Fibroblast of pulmonary artery (primary cell): ENCODE measurements around the gene OR6K2.

ENCODE experiments used
- DNase-seq: peaks from one replicate; pipeline ENCODE4 v3.0.0-alpha.2; 2010; ENCODE audit warnings: low read depth
- H3K4me3 ChIP-seq: replicated peaks from 2 replicates; pipeline ENCODE4 v1.5.1; 2011; ENCODE audit warnings: low read depth, mild to moderate bottlenecking, control low read depth, low read length, moderate library complexity
- TF ChIP-seq, protein P1 (sequence below): IDR thresholded peaks from 2 replicates; pipeline ENCODE4 v1.5.1; 2011; ENCODE audit warnings: mild to moderate bottlenecking, control low read depth, low read length, inconsistent platforms; ENCODE audit errors: missing control alignments

Gene OR6K2

DNA sequence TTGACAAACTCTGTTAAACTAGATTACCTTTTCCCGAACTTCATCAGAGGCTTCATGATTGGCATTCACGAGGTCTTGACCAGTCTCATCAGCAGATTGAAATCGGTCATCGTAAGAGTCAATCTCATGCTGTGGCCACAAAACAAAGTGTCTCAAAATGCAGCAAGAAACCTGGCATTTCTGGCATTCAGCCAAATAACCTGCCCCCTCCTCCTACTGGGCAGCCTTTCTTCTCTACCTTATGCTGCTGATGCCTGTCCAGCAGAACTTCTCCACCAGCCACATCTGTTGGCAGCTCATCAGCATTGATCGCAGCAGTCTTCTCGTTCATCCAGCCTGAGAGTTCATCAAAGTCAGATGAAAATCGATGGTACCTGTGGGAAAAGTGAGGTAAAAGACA lies 26.1 kb downstream of the OR6K2 start:
- no peak for DNase-seq
- TF ChIP-seq, protein P1, sequence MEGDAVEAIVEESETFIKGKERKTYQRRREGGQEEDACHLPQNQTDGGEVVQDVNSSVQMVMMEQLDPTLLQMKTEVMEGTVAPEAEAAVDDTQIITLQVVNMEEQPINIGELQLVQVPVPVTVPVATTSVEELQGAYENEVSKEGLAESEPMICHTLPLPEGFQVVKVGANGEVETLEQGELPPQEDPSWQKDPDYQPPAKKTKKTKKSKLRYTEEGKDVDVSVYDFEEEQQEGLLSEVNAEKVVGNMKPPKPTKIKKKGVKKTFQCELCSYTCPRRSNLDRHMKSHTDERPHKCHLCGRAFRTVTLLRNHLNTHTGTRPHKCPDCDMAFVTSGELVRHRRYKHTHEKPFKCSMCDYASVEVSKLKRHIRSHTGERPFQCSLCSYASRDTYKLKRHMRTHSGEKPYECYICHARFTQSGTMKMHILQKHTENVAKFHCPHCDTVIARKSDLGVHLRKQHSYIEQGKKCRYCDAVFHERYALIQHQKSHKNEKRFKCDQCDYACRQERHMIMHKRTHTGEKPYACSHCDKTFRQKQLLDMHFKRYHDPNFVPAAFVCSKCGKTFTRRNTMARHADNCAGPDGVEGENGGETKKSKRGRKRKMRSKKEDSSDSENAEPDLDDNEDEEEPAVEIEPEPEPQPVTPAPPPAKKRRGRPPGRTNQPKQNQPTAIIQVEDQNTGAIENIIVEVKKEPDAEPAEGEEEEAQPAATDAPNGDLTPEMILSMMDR: no peak
- H3K4me3 ChIP-seq: no peak overlapping the region

DNA sequence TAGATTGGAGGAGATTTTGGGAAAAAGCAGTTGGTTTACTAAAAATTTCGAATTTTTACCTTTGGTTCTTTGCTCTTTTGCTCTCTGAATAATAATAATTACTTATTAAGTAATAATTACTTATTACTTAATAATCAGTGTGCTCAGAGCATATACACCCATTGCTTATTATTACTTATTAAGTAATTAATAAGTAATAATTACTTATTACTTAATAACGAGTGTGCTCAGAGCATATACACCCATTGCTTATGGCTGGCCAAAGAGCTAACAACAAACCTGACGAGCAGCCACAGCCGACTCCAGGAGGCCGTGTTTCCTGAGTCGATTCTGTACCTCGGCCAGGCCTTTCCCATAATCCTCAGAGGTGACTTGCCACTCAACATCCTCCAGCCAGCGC lies 34.4 kb downstream of the OR6K2 start:
- TF ChIP-seq, protein P1: no peak
- no peak for DNase-seq
- H3K4me3 ChIP-seq: no peak overlapping the region

DNA sequence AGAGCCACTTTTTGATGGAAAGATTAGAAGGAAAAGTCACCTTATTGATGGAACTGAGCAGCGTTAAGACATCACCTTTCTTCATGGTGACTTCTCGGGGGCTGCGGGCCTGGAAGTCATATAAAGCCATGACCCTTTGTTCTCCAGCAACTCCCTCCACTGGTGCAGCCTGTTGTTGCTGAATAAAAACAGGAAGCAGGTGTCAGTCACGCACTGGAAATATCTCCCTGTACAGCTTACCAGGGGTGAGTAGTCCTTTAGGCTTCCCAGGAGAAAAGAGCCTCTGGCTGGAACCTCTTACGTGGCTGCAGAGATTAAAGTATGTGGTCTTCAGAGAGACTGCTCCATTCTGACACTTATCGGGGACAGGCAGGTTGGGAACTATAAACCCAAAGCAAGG lies 45.9 kb downstream of the OR6K2 start:
- H3K4me3 ChIP-seq: no peak overlapping the region
- TF ChIP-seq, protein P1: no peak
- DNase-seq: no peak

DNA sequence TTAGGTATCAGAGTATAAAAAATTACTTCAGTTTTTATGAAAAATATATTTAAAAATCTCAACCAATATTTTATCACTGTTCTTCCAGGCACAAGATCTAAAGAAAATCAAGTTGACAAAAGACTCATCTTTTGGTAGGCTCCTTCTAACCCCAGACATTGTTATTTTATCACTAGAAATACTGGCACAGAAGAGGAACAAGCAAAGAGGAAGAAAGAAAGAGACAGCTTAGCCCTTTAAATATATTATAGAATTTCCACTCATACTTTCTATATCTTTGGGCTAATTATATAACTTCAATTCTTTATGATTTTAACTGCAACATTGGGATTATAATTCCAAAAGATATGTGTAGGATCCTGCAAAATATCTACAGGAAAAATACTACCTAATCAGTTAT lies 46.4 kb downstream of the OR6K2 start:
- no peak for DNase-seq
- H3K4me3 ChIP-seq: no peak overlapping the region
- TF ChIP-seq, protein P1: no peak

DNA sequence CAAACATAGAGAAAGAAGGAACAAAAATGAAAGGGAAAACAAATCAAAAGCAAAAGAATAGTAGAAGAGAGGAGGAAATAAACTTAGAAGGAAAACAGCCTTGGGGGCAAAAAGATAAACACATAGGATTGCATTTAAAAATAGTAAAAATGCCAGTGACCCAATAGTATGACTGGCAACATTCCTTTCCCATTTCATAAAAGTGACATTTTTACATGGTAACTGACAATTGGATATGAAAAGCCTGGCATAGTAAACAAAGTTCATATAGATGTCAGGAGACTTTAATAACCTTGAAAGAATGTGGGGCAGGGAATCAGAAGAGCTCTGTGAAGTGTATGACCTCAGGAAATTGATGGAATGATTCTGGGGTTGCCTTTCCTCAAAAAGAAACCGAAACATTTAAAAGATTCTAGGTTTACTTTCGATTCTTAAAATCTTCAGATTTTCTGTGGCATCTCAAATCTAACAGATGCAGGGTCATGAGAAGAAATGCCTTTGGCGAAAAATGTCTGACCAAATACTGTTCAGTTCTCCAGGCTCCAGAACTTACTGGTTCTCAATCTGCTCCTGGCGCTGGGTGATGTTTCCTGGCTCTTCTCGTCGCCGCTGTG lies 47.6 kb downstream of the OR6K2 start:
- H3K4me3 ChIP-seq: no peak overlapping the region
- no peak for DNase-seq
- TF ChIP-seq, protein P1: no peak
